ENCODE results near the gene KCNB1.

DNA sequence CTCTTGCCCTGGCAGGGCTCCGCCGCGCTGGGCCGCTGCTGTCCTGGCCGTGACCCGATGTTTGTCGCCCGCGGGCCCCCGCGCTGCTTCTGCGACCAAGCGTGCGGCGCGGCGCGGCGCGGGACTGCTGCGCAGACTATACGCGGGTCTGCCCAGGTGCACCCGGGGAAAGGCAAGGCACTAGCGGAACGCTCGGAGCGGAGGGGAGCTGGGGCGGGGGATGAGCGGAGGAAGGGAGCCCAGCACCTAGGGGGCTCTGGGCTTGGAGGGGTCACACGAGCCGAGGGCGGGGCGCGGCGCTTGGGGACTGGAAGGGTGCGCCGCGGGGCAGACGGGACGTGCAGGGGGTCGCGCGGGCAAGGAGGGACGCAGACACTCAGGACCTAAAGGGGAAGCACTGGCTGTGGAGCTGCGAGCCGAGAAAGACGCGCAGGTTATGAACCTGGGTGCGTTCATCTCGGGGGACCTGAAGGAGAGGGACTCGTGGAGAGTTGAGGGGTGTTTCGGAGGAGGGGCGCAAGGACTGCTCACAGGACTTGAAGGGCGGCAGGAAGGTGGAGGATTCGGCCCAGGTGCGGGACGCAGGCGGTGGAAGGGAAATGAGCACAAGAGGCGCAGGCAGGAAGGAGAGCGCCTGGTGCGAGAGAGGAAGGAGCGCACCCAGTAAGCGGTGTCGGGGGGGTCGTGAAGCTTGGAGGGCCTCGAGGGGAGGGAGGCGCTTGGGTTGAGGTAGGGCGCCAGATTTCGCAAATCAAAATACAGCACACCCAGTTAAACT, 163.8 kb downstream of the KCNB1 start:
- TF ChIP-seq POLR2AphosphoS5 (IDR thresholded peaks at IDR 0.05; ENCODE audit: low read depth) (no peak), GABPA (IDR thresholded peaks at IDR 0.05; ENCODE audit: low read depth) (no peak)
- TF ChIP-seq, protein P1, sequence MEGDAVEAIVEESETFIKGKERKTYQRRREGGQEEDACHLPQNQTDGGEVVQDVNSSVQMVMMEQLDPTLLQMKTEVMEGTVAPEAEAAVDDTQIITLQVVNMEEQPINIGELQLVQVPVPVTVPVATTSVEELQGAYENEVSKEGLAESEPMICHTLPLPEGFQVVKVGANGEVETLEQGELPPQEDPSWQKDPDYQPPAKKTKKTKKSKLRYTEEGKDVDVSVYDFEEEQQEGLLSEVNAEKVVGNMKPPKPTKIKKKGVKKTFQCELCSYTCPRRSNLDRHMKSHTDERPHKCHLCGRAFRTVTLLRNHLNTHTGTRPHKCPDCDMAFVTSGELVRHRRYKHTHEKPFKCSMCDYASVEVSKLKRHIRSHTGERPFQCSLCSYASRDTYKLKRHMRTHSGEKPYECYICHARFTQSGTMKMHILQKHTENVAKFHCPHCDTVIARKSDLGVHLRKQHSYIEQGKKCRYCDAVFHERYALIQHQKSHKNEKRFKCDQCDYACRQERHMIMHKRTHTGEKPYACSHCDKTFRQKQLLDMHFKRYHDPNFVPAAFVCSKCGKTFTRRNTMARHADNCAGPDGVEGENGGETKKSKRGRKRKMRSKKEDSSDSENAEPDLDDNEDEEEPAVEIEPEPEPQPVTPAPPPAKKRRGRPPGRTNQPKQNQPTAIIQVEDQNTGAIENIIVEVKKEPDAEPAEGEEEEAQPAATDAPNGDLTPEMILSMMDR (IDR thresholded peaks at IDR 0.05; ENCODE audit: insufficient read depth, low read length) = no peak

Data from HL-60 (cell line).